ENCODE results near the gene VIP. TPM values are rescaled to one million over a fixed set of nuclear protein-coding genes. Genes with fewer than 3 reads are reported as not detected.

VIP gene
- total RNA-seq = not detected

DNA sequence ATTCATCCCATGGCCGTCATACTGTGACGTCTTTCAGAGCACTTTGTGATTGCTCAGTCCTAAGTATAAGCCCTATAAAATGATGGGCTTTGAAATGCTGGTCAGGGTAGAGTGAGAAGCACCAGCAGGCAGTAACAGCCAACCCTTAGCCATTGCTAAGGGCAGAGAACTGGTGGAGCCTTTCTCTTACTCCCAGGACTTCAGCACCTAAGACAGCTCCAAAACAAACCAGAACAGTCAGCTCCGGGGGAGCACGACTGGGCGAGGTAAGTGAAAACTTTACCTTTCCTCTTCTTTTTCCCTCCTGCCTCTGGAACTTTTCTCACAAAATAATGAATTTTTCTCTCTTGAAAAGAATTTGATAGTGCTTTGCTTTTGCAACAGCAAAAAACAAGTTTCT, at the start of gene VIP:
VIP (plus strand) TSS at position 104 of the 400 bp plus-strand sequence. CDS start 1,381 bp downstream, outside the sequence.

Other genes starting within 250 kb of the VIP start
- 100 to 1,000 TPM; 105 to 107 TPM for gene SYNE1, start 113.4 kb upstream of the VIP start, total RNA-seq
- not detected for gene MYCT1, start 52.9 kb upstream of the VIP start, total RNA-seq
- gene FBXO5, start 232.2 kb downstream of the VIP start, total RNA-seq = 10 to 100 TPM; 52.5 to 53.5 TPM

Data from activated naive CD4-positive, alpha-beta T cell treated with anti-CD3 and anti-CD28 coated beads, Interleukin-2, amount 10 ng/mL, durations not matched to agents 5 hours and 36 hours (primary cell).